Measurements from ENCODE around the gene MYO7B.

MYO7B gene

DNA sequence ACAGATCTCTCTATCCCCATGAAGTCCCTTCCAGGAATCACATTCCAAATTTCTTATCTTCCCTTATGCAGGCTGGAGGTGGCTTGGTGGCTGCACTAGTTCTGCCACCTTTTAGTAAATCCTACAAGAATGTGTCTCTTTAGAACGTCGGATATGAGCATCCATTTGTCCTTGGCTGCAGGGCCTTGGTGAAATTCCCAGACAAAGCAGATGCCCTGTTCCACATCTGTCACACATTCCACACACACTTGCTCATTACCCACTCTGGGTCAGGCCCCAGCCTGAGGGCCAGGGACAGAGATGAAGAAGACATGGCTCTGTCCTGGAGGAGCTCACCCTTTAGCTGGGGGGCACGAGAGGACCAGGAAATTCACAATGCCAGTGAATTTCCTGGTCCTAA, 79.2 kb downstream of the MYO7B start:
- no peaks in the 10 kb centered on the region for H3K9me3 ChIP-seq (ENCODE audit: control insufficient read depth, low read length)
- H3K4me1 ChIP-seq: no peaks in the 10 kb centered on the region
- H2AFZ ChIP-seq: no peak overlapping the region
- no peaks in the 10 kb centered on the region for H3K27me3 ChIP-seq (ENCODE audit: control insufficient read depth, insufficient read depth, low read length)
- no peak overlapping the region for H3K9ac ChIP-seq
- no peak overlapping the region for H3K4me3 ChIP-seq (ENCODE audit: low read depth, low read length)
- no peaks in the 10 kb centered on the region for H3K79me2 ChIP-seq
- H3K4me2 ChIP-seq (ENCODE audit: low read length): no peak overlapping the region
- H3K36me3 ChIP-seq (ENCODE audit: control insufficient read depth, insufficient read depth, low read length): no peaks in the 10 kb centered on the region
- H3K27ac ChIP-seq: no peak overlapping the region
- TF ChIP-seq, protein P1, sequence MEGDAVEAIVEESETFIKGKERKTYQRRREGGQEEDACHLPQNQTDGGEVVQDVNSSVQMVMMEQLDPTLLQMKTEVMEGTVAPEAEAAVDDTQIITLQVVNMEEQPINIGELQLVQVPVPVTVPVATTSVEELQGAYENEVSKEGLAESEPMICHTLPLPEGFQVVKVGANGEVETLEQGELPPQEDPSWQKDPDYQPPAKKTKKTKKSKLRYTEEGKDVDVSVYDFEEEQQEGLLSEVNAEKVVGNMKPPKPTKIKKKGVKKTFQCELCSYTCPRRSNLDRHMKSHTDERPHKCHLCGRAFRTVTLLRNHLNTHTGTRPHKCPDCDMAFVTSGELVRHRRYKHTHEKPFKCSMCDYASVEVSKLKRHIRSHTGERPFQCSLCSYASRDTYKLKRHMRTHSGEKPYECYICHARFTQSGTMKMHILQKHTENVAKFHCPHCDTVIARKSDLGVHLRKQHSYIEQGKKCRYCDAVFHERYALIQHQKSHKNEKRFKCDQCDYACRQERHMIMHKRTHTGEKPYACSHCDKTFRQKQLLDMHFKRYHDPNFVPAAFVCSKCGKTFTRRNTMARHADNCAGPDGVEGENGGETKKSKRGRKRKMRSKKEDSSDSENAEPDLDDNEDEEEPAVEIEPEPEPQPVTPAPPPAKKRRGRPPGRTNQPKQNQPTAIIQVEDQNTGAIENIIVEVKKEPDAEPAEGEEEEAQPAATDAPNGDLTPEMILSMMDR (IDR thresholded peaks at IDR 0.05): no peak

DNA sequence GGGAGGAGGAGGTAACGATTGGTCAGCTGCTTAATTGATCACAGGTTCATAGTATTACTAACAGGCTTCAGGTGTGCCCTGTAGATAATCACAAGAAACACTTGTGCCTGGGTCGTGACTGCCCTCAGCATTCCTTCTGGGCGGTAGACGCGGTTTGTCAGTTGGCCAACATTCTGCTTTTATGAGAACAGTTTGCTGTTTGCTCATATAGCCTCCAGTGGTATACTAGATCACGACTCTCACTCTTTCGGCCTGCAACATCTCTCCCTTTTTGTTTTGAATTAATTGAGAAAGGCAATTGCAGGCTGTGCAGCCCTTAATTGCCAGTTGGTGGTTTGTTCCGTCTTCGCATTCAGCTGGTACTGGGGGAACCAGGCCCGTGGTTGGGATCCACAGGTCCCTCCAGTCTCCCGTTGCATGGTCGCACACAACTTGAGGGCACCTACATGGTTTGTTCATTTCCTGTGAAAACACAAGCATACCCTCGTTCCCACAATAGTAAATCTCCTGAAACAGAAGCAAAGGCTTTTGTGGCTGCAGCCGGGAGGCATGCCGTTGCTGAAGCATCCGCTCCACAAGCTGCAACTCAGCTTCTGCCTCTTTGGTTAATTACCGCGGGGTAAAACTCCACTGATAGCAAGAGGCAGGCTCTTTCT, 80.2 kb downstream of the MYO7B start:
- H3K4me2 ChIP-seq (ENCODE audit: low read length): no peak overlapping the region
- no peaks in the 10 kb centered on the region for H3K36me3 ChIP-seq (ENCODE audit: control insufficient read depth, insufficient read depth, low read length)

DNA sequence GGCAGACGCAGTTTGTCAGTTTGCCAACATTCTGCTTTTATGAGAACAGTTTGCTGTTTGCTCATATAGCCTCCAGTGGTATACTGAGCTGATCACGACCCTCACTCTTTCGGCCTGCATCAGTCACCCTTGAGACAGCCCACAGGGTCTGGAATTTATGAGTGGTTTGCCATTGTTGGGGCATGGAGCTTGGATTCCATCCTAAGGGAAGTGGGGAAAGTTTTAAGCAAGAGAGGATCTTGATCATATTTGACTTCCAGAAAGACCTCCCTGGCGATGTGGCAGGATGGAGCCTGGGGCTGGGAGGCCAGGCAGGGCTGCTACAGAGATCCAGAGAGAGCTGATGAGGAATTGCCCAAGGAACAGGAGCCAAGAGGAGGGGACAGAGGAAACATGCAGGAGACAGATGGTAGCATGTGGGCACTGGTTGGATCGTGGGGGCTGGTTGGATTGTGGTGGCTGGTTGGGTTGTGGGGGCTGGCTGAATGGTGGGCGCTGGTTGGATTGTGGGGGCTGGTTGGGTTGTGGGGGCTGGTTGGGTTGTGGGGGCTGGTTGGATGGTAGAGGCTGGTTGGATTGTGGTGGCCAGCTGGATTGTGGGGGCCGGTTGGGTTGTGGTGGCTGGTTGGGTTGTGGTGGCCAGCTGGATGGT, 83.2 kb downstream of the MYO7B start:
- Histone ChIP-seq H3K4me2 (ENCODE audit: low read length) (no peak overlapping the region), H3K4me3 (ENCODE audit: low read depth, low read length) (no peak overlapping the region), H3K27me3 (ENCODE audit: control insufficient read depth, insufficient read depth, low read length) (no peaks in the 10 kb centered on the region), H3K4me1 (no peaks in the 10 kb centered on the region), H2AFZ (no peak overlapping the region), H3K36me3 (ENCODE audit: control insufficient read depth, insufficient read depth, low read length) (no peaks in the 10 kb centered on the region), H3K79me2 (no peaks in the 10 kb centered on the region), H3K27ac (no peak overlapping the region), H3K9ac (no peak overlapping the region), H3K9me3 (ENCODE audit: control insufficient read depth, low read length) (no peaks in the 10 kb centered on the region)
- TF ChIP-seq, protein P1 (IDR thresholded peaks at IDR 0.05): no peak

More for the DNA sequence above, 80.2 kb downstream of the MYO7B start:
- no peaks in the 10 kb centered on the region for H3K9me3 ChIP-seq (ENCODE audit: control insufficient read depth, low read length)
- no peak overlapping the region for H3K9ac ChIP-seq
- no peaks in the 10 kb centered on the region for H3K4me1 ChIP-seq
- no peak overlapping the region for H2AFZ ChIP-seq
- H3K27ac ChIP-seq: no peak overlapping the region
- H3K4me3 ChIP-seq (ENCODE audit: low read depth, low read length): no peak overlapping the region
- no peaks in the 10 kb centered on the region for H3K27me3 ChIP-seq (ENCODE audit: control insufficient read depth, insufficient read depth, low read length)
- TF ChIP-seq, protein P1 (IDR thresholded peaks at IDR 0.05): no peak
- H3K79me2 ChIP-seq: no peaks in the 10 kb centered on the region

DNA sequence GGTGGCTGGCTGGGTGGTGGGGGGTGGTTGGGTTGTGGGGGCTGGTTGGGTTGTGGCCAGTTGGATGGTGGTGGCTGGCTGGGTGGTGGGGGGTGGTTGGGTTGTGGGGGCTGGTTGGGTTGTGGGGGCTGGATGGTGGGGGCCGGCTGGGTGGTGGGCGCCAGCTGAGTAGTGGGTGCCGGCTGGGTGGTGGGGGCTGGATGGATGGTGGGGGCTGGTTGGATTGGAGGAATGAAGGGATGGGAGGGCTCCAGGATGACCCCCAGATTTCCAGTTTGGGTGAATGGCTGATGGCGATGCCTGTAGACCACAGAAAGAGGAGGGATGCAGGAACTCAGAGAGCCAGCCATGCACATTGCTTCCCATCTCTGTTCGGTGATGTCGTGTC, 83.7 kb downstream of the MYO7B start:
- H3K9me3 ChIP-seq (ENCODE audit: control insufficient read depth, low read length): no peaks in the 10 kb centered on the region
- H3K36me3 ChIP-seq (ENCODE audit: control insufficient read depth, insufficient read depth, low read length): no peaks in the 10 kb centered on the region
- H3K4me2 ChIP-seq (ENCODE audit: low read length): no peak overlapping the region
- H3K79me2 ChIP-seq: no peaks in the 10 kb centered on the region
- no peak overlapping the region for H3K4me3 ChIP-seq (ENCODE audit: low read depth, low read length)
- no peak overlapping the region for H3K27ac ChIP-seq
- TF ChIP-seq, protein P1 (IDR thresholded peaks at IDR 0.05): no peak
- H3K4me1 ChIP-seq: no peaks in the 10 kb centered on the region
- H3K9ac ChIP-seq: no peak overlapping the region
- H3K27me3 ChIP-seq (ENCODE audit: control insufficient read depth, insufficient read depth, low read length): no peaks in the 10 kb centered on the region
- no peak overlapping the region for H2AFZ ChIP-seq

Measured in parathyroid adenoma (tissue), 2 donors.